CMK (cell line): ENCODE data around the gene EPDR1.

Source experiments
- DNase-seq: peaks from one replicate; pipeline ENCODE4 v3.0.0-alpha.2; 2010; ENCODE audit warnings: low read depth

EPDR1 gene

GRCh38 chr7:37981664-37982063, 61.2 kb downstream of the EPDR1 start:
- no peak for DNase-seq

GRCh38 chr7:37982423-37982822, 62.0 kb downstream of the EPDR1 start:
- DNase-seq = no peak

- no peak for DNase-seq
Observed at GRCh38 chr7:37984750-37985390, 64.4 kb downstream of the EPDR1 start.

- DNase-seq = no peak
Observed at GRCh38 chr7:37986908-37987330, 66.5 kb downstream of the EPDR1 start.

GRCh38 chr7:37987732-37988131, 67.3 kb downstream of the EPDR1 start:
- no peak for DNase-seq

- no peak for DNase-seq
Observed at GRCh38 chr7:37988721-37989650, 68.5 kb downstream of the EPDR1 start.

- DNase-seq = no peak
Observed at GRCh38 chr7:37990337-37990736, 69.9 kb downstream of the EPDR1 start.

GRCh38 chr7:37993060-37993501, 72.6 kb downstream of the EPDR1 start:
- DNase-seq = no peak

GRCh38 chr7:37999673-38000072, 79.2 kb downstream of the EPDR1 start:
- no peak for DNase-seq

GRCh38 chr7:38000272-38000671, 79.8 kb downstream of the EPDR1 start:
- no peak for DNase-seq
